ENCODE data around the gene ERBB3. TPM values are rescaled to one million over a fixed set of nuclear protein-coding genes. Genes with fewer than 3 reads are reported as not detected.
A peak's percentile ranks its signal among the peaks of the same experiment; 100 is the strongest.

The ERBB3 gene
- total and polyA plus RNA-seq, 2 of the 8 experiments (the other 6 are each of a cell fraction or from before 2014, with no cell fraction given), result 33.9 to 52.4 TPM

- 92% methylated on average over 8 of the region's 8 CpGs; no CpG with 5 or more reads in 1 of the 2 experiments for WGBS, 2 experiments (ENCODE audit: extremely low coverage in 1 of 2, insufficient coverage in 1 of 2, insufficient read length in 1 of 2, insufficient replicate concordance in 2 of 2, low coverage in 1 of 2, low lambda C conversion rate in 2 of 2, missing lambda C conversion rate in 1 of 2)
- Histone ChIP-seq H2BK5ac (ENCODE audit: low read depth, low read length) (no peak overlapping the region; the same call in 1 of the 2 replicates), H3K23ac (ENCODE audit: insufficient read length) (no peak overlapping the region), H3K79me1 (ENCODE audit: low read depth, low read length) (no peaks in the 10 kb centered on the region), H2AK5ac (ENCODE audit: low read depth, low read length) (no peak overlapping the region), H3K27ac (ENCODE audit: low read depth, low read length) (no peak overlapping the region), H3K9ac (replicated peaks in 1 of 4; ENCODE audit: extremely low read depth in 1 of 4, low read depth in 3 of 4, low read length in 3 of 4) (no peak overlapping the region; a peak in 1 of 7 replicates), H4K5ac (ENCODE audit: insufficient read length, low read depth, low read length) (no peak overlapping the region), H3K27me3 (replicated peaks in 1 of 4; ENCODE audit: control insufficient read depth in 3 of 4, extremely low read depth in 1 of 4, insufficient read depth in 3 of 4, low read length in 3 of 4) (no peaks in the 10 kb centered on the region), H2BK12ac (ENCODE audit: low read depth, low read length) (no peak overlapping the region), H3K56ac (replicated peaks; ENCODE audit: insufficient read length, low read depth, low read length) (no peak overlapping the region), H3K14ac (ENCODE audit: insufficient read length) (no peak overlapping the region), H3K4me2 (ENCODE audit: insufficient read depth in 1 of 2, low read depth in 2 of 2, low read length in 2 of 2) (no peak overlapping the region), H2AFZ (ENCODE audit: low read length) (no peak overlapping the region), H3K23me2 (ENCODE audit: low read depth, low read length) (no peaks in the 10 kb centered on the region), H3K4me3 (ENCODE audit: extremely low read depth in 1 of 4, insufficient read depth in 2 of 4, low read depth in 3 of 4, low read length in 4 of 4) (no peak overlapping the region), H2BK15ac (ENCODE audit: low read length) (no peak overlapping the region), H3K79me2 (ENCODE audit: control insufficient read depth in 1 of 2, insufficient read depth in 2 of 2, low read length in 2 of 2) (no peaks in the 10 kb centered on the region), H3K4me1 (replicated peaks in 1 of 4; ENCODE audit: control insufficient read depth in 3 of 4, insufficient read depth in 4 of 4, low read length in 3 of 4) (no peaks in the 10 kb centered on the region), H3K4ac (replicated peaks; ENCODE audit: insufficient read length, low read depth, low read length) (no peak overlapping the region), H4K20me1 (replicated peaks in 1 of 2; ENCODE audit: control insufficient read depth in 1 of 2, insufficient read depth in 2 of 2, low read length in 2 of 2) (no peaks in the 10 kb centered on the region), H2BK20ac (ENCODE audit: low read length) (no peak overlapping the region), H3K18ac (ENCODE audit: extremely low read depth, low read length) (no peak overlapping the region), H4K91ac (replicated peaks; ENCODE audit: insufficient read length, low read length) (no peak overlapping the region), H4K8ac (ENCODE audit: extremely low read depth, insufficient read depth, low read length) (0 out of 2 replicates have a peak overlapping the region, but pooled peaks have one; percentile 79), H3K9me3 (ENCODE audit: insufficient read depth in 2 of 2, low read depth in 1 of 2, low read length in 1 of 2) (no peaks in the 10 kb centered on the region), H3K36me3 (ENCODE audit: control insufficient read depth in 2 of 4, insufficient read depth in 4 of 4, low read length in 3 of 4) (peaks cover 18 to 52% (median 41%) of the 10 kb centered on the region in 4 experiments; a peak in 7 of 8 replicates), H2BK120ac (replicated peaks; ENCODE audit: low read depth, low read length) (no peak overlapping the region)
- no peak for FAIRE-seq
- TF ChIP-seq EZH2 (IDR thresholded peaks at IDR 0.05; ENCODE audit: low read depth, low read length, severe bottlenecking) (no peak), BRCA1 (IDR thresholded peaks at IDR 0.05; ENCODE audit: low read depth, low read length) (no peak), SUZ12 (IDR thresholded peaks at IDR 0.05; ENCODE audit: low read length) (no peak), RAD21 (IDR thresholded peaks at IDR 0.05 in 1 of 2, conservative IDR thresholded peaks at IDR 0.05 in 1 of 2; ENCODE audit: low read depth in 2 of 2, low read length in 2 of 2) (no peak), CBX8 (IDR thresholded peaks at IDR 0.05; ENCODE audit: borderline replicate concordance, low read depth, low read length) (no peak), SP2 (IDR thresholded peaks at IDR 0.05; ENCODE audit: low read length) (no peak)
- POLR2A ChIA-PET (ENCODE audit: partially characterized antibody), result interaction anchor here (1.1 to 2.1 kb wide), 6 partner anchors 8 to 123 kb away, joined by 3 to 11 read pairs (median 4); partner anchors contain the start of genes MYL6B and RNF41
- CTCF ChIA-PET (ENCODE audit: partially characterized antibody), result interaction anchor here (0.5 to 3.5 kb wide), 11 partner anchors 13 to 115 kb away, joined by 3 to 19 read pairs (median 4); partner anchors contain the start of genes ANKRD52 and ZC3H10
- no peak for DNase-seq (ENCODE audit: low read depth in 1 of 2, low spot score in 2 of 2)
These were observed 63.9 kb downstream of the ERBB3 start for GRCh38 chr12:56143870-56144269.

Data from H1 (cell line).